ENCODE measurements around the gene MET.

DNA sequence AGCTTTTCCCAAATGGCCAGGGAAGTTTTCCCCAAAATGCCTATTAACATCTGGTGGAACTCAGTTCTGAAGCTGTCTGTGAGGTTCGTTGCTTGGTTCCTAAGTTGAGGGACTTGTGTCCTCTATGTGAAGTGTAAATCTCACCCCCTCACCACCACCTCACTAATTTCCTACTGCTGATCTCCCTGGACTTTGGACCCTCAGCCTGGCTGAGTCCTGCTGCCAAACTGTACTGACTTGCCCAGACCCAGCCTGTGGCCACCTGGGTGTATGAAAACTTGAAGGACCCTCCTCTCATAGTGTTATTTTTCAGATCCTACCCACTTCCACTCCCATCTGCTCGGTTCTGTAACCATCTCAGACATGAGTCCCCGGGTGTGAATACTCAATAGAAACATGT lies 94.9 kb downstream of the MET start:
- no peak for TF ChIP-seq EZH2 (IDR thresholded peaks at IDR 0.05; ENCODE audit: low read length, missing control alignments)
- TF ChIP-seq, protein P1, sequence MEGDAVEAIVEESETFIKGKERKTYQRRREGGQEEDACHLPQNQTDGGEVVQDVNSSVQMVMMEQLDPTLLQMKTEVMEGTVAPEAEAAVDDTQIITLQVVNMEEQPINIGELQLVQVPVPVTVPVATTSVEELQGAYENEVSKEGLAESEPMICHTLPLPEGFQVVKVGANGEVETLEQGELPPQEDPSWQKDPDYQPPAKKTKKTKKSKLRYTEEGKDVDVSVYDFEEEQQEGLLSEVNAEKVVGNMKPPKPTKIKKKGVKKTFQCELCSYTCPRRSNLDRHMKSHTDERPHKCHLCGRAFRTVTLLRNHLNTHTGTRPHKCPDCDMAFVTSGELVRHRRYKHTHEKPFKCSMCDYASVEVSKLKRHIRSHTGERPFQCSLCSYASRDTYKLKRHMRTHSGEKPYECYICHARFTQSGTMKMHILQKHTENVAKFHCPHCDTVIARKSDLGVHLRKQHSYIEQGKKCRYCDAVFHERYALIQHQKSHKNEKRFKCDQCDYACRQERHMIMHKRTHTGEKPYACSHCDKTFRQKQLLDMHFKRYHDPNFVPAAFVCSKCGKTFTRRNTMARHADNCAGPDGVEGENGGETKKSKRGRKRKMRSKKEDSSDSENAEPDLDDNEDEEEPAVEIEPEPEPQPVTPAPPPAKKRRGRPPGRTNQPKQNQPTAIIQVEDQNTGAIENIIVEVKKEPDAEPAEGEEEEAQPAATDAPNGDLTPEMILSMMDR (conservative IDR thresholded peaks at IDR 0.05 in 1 of 2, IDR thresholded peaks at IDR 0.05 in 1 of 2; ENCODE audit: low read depth in 1 of 2, low read length in 2 of 2) = no peak

All from fibroblast of lung (primary cell).